GM19099 (cell line): Measurements from ENCODE around the gene SETD1B.
A peak's percentile ranks its signal among the peaks of the same experiment; 100 is the strongest.

Experiments
- POLR2A ChIP-seq: IDR thresholded peaks from 3 replicates; pipeline ENCODE4 v1.6.1; 2011; ENCODE audit warnings: low read depth; ENCODE audit not compliant: insufficient read length; ENCODE audit errors: extremely low read depth

SETD1B gene

DNA sequence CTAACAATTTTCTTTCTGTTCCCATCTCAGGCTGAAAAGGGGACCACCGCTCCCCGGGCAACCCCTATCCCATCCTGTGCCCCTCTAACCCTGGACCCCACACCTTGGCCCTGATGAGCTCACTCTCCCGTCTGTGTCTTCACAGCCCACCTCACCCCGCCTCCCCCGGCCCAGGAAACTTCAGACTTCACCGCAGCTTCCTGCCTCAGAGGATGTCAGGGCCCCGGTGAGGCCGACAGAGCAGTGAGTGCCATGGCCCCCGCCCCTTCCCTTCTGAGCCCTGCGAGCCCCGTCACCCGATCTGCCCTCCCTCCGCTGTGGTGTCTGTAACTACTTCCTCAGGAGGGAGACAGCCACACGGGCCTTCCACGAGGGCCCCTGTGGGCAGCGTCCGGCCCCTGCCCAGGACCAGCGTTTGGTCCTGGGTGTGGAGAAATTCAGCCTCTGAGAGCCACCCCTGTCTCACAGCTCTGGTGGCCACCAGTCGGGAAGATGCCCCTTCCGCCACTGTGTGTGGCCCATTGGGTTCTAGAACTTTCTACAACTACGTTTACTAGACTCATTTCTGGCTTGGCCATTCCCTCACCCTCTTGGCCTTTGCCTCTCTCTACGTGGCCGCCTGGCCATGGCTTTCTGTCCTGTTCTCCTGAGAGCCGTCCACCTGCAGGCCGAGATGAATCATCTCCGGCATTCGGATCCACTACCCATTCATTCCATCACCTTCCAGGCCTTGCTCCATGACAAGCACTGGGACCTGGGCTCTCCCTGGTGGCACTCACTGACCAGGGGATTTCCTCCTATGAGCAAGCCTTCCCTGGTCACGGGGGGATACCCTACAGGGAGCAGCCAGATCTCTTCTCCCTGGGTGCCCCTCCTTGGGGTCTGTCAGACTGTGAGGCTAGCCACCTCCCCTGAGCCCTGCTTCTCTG, 13.7 kb upstream of the SETD1B start:
- peak; percentile 73 for TF ChIP-seq POLR2A

DNA sequence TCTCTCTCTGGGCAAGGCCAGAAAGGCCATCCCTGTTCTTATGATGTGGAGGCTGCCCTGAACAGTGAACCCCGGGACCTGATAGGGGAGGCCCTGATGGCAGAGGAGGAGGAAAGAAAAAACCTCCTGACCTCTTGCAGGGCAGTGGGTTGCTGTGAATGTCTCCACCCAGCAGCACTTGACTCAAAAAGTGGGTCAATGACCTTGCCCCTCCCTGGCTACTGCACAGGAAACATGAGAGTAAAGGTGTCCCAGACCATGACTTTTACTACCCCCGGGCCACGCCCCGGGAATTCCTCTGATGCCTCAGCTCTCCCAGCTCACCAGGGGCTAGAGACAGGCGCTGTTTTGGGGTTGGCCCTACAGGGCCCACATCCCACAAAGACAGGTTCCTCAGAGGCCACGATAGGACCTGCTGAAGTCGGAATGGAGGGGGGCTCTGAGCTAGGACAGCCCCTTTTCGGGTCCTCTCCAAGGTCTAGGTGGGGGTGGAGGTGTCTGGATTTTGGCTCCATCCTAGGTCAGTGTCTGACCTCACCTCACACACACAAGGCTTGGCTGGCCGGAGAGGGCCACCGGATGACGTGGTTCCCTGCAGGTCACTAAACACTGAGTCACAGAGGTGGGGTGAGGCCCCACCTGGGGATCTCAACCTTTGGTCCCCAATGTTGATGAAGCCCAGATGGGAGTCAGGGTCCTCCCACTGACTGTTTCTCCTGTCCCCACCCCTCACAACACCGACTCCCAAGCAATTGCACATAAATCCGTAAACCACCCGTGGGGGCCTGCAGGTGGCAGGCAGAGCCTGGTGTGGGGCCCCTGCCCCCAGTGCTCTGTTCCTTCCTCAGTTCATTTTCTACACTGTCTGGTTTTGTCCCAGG, 11.9 kb upstream of the SETD1B start:
- peak; percentile 36 for TF ChIP-seq POLR2A

DNA sequence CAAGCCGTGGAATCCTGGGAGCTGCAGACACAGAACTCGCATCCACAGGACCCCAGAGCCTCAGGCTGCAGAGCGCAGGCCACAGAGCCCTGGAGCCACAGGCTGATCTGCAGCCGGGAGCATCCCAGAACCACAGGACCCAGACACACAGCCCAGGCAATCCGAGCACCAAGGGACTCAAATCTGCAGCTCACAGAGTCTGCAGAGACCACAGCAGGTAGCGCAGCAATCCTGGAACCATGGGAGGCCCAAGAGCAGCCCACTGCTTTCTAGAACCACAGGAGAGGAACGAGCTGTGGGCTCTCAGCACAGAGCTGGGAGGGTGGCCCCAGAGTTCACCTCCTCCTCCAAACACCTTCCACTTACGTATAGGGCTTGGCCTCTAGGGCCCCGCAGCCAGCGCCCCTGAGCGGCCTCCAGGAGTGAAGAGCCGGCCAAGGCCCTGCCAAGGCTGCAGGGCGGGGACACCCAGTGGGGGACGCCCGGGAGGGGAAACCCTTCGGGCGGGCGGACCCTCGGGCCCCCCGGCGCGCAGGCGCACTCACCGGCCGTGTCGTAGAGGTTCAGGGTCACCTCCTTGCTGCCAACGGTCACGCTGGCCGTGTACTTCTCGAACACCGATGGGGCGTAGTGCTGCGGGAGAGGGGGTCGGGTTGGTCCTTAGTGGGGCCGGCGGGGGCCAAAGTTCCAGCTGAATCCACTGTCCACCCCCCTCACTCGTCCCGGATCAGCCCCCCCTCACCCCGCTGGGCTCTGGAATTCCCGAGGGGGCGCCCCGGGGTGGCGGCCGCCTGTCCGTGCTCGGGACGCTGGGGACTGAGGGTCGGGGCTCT, 11.0 kb upstream of the SETD1B start:
- no peak for TF ChIP-seq POLR2A

DNA sequence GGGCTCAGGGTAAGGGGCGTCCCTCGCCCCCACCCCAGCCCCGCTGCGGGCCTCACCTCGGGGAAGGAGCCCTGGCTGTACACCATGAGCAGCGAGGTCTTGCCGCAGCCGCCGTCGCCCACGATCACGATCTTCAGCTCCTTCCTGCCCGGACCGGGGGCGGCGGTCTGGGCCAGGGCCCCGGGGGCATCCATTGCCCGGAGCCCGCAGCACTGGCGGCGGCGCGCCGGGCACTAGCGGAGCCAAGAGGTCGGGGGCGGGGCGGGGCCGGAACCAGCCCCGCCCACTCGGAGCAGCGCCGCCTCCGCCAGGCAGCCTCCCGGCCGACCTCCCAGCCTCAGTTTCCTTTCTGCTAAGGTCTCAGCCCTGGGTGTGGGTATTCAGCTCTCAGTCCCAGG, 10.4 kb upstream of the SETD1B start, which contains the start of gene RHOF:
Gene RHOF (minus strand): TSS at position 249 of the 398 bp plus-strand sequence. CDS start 55 bp downstream, at position 194.
- peak; percentile 73 for TF ChIP-seq POLR2A

DNA sequence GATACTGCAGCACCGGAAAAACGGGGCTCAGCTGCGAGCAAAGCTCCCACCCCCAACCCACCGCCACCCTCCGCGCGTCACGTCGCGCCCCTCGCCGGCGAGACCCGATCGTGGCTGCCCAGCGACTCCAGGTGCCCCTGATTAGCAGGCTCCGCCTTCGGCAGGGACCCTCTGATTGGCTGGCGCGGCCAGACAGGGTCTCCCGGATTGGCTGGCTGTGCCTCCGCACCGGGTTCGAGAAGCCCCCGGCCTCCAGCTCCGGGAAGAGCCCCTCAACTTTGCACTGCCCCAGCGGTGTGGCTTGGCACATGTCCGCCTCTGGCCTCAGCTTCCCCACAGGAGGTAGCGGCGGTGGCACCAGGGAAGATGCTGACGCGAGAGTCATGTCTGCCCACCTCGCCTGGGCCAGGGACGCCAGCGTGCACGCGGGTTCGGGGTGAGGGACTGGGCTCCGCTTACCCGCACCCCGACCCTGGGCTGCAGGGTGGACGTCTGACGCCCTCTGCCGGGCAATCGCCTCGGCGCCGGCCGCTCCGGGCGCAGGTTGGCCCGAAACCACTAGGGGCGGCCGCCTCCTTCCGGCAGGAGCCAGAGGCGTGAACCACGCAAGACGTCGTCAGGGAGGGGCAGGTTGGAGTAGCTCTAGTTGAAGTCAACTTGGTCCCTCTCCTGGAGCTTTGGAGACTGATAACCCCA, 9.8 kb upstream of the SETD1B start:
- peak; percentile 55 for TF ChIP-seq POLR2A

DNA sequence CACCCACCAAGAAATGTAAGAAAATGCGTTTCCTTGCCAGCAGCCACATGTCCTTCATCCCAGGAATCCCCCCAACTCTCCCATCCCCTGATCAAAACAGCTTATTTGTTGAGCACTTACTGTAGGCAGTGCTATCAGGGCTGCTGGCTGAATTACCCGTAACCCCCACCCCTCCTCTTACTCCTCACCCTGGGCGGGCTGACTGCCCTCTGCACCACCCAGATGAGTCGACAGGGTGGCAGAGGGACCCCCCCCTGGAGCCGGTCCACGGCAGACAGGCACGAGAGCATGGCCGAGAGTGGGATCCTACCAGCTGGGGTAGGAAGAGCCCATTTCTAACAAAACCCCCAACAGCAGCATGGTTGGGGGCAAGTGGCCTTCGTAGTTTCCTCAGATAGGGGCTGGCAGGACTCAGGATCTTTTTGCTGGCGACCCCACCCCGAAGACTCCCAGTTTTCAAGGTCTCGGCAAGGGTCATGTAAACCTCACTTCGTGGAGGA, 9.2 kb upstream of the SETD1B start:
- TF ChIP-seq POLR2A, result no peak

DNA sequence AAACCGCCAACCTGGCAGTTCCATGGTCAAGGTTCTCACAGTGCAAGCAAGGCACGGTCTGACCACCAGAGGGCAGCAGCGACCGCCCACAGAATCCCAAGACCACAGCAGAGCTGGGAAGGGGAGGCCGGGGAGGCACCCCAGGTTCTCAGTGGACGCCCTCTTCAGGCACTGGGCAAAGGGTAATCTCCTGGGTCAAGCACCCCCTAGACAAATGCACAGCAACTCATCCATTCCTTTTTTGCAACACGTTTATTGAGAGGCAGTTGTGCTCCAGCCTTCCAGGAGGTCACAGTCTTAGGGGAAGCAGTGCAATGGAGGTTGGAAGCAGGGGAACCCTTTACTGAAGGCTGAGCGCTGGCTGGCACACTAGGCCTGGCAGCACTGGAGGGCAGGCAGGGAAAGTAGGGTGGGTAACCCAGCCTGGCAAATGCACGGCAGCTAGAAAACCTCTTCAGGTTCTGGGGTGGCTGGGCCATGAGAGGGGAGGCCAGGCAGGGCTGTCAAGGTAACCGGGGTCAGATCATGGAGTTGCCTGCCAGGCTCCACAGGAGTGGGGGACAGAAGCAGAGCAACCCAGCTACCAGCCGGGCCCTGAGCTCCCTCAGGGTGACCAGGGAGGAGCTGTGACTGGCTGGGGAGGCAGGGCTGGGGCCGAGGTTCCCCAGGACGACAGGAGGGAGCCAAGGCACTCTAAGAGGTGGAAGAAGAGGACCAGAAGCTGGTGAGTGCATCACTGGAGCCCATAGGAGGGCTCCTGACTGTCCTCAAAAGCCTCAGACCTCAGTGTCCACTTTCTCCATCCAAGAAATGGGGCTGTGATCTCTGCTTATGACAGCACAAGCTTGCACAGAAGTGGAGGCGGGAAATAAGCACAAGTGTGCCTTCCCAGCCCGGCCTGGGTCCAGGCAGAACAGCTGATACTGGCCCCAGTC, 8.5 kb upstream of the SETD1B start:
- no peak for TF ChIP-seq POLR2A

DNA sequence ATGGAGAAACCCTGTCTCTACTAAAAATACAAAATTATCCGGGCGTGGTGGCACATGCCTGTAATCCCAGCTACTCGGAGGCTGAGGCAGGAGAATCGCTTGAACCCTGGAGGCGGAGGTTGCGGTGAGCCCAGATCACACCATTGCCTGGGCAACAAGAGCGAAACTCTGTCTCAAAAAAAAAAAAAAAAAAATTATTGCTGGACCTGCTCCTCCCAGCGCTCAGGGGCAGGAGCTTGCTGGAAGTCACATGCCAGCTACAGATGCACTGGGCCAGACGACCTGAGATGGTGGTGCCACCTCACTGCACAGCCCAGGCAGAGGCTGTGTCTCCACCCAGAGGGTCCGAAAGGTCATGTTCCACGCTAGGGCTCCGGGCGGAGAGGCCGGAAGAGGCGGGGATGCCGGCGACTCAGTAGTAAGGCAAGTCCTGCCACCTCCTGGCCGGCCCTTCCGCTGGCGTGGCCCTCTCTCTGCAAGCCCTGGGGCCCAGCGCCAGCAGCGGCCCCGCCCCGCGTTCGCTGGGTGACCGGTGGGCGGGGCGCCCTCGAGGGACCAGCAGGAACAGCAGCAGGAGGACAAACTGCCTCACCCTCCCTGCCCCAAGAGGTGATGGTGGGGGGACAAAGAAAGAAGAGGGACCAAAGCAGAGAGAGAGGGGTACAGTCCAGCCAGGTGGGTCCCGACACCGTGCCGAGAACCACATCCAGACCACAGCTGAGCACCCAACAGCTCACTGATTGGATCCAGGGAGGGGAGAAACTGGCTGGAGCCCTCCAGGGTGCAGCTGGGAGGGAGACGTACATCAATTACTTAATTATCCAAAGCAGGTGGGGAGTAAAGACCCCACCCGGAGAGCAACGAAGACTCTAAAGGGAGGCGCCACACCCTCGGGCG, 6.7 kb upstream of the SETD1B start:
- TF ChIP-seq POLR2A, result no peak

DNA sequence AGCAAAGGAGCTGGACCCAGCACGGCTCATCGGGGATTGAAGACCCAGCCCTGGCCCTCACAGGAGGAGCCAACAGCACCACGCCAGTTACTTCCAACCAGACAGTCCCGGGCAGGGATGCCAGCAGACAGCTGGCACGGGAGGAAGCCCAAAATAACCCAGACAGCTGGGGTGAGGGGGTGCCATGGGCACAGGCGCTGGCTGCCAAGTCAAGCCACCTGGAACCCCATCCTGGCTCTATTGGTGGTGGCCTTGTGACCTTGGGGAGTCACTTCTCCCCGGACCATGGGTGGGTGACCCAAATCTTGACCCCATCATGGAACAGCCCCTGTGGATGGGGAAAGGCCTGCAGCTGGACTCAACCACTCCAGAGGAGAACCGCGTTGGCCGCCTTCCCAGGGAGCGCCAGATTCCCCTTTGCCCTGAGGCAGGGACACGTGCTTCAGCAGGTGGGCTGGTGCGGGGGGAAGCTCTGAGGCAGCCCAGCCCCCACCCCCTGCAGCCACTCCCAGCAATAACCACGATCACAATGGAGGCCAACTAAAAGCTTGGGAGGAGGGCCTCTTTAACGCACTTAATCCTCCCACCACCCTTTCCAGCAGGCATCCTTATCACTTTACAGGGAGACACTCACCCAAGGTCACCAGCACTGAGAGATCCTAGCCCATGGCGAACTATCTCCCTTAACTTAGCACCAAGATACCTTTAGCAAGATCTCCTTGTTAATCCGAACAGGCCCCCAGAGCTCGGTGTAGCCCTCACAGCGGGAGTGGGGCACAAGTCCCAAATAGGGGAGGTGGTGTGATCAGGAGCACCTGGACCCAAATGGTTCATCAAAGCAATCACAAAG, 5.6 kb upstream of the SETD1B start:
- TF ChIP-seq POLR2A, result no peak

DNA sequence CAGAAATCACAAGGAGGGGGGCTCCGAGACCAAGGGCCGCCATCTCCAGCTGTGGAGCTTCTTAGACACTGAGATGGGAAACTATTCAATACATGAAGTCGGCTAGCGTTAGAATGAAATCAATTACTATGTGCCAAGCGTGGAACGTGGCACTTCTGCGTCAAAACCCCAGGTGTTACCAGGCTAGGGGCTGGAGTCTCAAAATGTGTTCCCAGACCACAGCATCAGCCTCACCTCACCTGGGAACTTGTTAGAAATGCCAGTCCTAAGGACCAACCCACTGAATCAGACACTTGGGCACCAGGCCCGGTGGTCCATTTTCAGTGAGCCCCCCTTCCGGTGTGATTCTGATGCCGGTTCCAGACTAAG, 5.0 kb upstream of the SETD1B start:
- no peak for TF ChIP-seq POLR2A
